GM19025 (cell line): Measurements from ENCODE around the gene KIF20A.
"Not testable (repeated sequence)": the region's sequence is repeated elsewhere in the genome, so short reads cannot be mapped to it uniquely, and the experiment has no call there.

Experiments
- ATAC-seq: cut with Tn5 transposase; IDR thresholded peaks from one replicate; pipeline ENCODE4 v1.9.1; 2021; ENCODE audit warnings: mild to moderate bottlenecking, low read depth, moderate library complexity; ENCODE audit not compliant: unreplicated experiment

The KIF20A gene

GRCh38 chr5:138178516-138179276, at the start of gene KIF20A, which contains the start of gene BRD8:
KIF20A (plus strand) TSS chr5:138179112; CDS start chr5:138179681, 569 bp downstream.
BRD8 (minus strand) TSS chr5:138178630; CDS start chr5:138178614, 16 bp downstream.
- peak; percentile 85 for ATAC-seq

GRCh38 chr5:138129347-138129746, 49.6 kb upstream of the KIF20A start:
- no peak for ATAC-seq

GRCh38 chr5:138132543-138132942, 46.4 kb upstream of the KIF20A start:
- no peak for ATAC-seq

GRCh38 chr5:138138949-138139780, 39.7 kb upstream of the KIF20A start, which contains the start of gene NME5:
NME5 (minus strand) TSS chr5:138139428; CDS start chr5:138138780, 648 bp downstream.
- no peak for ATAC-seq

GRCh38 chr5:138139781-138140090, 39.2 kb upstream of the KIF20A start:
- ATAC-seq, result no peak

- ATAC-seq, result no peak
These were observed 38.6 kb upstream of the KIF20A start for GRCh38 chr5:138140268-138140667.

- ATAC-seq, result no peak
These were observed 37.2 kb upstream of the KIF20A start for GRCh38 chr5:138141734-138142133.

- ATAC-seq, result not testable (repeated sequence)
These were observed 35.3 kb upstream of the KIF20A start for GRCh38 chr5:138143578-138143977.

- ATAC-seq, result no peak
These were observed 30.1 kb upstream of the KIF20A start for GRCh38 chr5:138148811-138149210.

GRCh38 chr5:138149530-138149929, 29.4 kb upstream of the KIF20A start:
- ATAC-seq, result no peak

- ATAC-seq, result not testable (repeated sequence)
These were observed 22.9 kb upstream of the KIF20A start for GRCh38 chr5:138155977-138156376.

- ATAC-seq, result no peak
These were observed 21.3 kb upstream of the KIF20A start for GRCh38 chr5:138157626-138158025.

GRCh38 chr5:138159666-138160065, 19.2 kb upstream of the KIF20A start:
- ATAC-seq, result no peak

GRCh38 chr5:138160706-138161105, 18.2 kb upstream of the KIF20A start:
- no peak for ATAC-seq

- no peak for ATAC-seq
These were observed 15.2 kb upstream of the KIF20A start for GRCh38 chr5:138163721-138164120.

GRCh38 chr5:138169124-138169523, 9.8 kb upstream of the KIF20A start:
- ATAC-seq, result no peak

- no peak for ATAC-seq
These were observed 8.6 kb upstream of the KIF20A start for GRCh38 chr5:138170299-138170698.

GRCh38 chr5:138177941-138178515, 884 bp upstream of the KIF20A start:
- ATAC-seq, result no peak

- ATAC-seq, result no peak
These were observed 455 bp downstream of the KIF20A start for GRCh38 chr5:138179277-138179857.

GRCh38 chr5:138180183-138180782, 1.4 kb downstream of the KIF20A start:
- no peak for ATAC-seq
